Spinal cord (tissue), 10 donors: ENCODE data around the gene GGT5. TPM values are rescaled to one million over a fixed set of nuclear protein-coding genes. Genes with fewer than 3 reads are reported as not detected.
"Not testable (repeated sequence)": the region's sequence is repeated elsewhere in the genome, so short reads cannot be mapped to it uniquely, and the experiment has no call there.

ENCODE experiments used
- DNase-seq, 6 donors: peaks; one replicate each; pipeline versions ENCODE4 v3.0.0 to v3.0.0-alpha.2; 2013 to 2015; ENCODE audit warnings: low spot score in 6 of 6, low read depth in 4 of 6
- H3K27ac ChIP-seq: one replicate; pipeline ENCODE4 v1.5.1; 2013; ENCODE audit warnings: low read depth, low read length, control low read depth
- H3K27me3 ChIP-seq: one replicate; pipeline ENCODE4 v1.6.1; 2013; ENCODE audit warnings: low read length; ENCODE audit not compliant: control insufficient read depth, insufficient read depth
- H3K36me3 ChIP-seq: one replicate; pipeline ENCODE4 v1.6.1; 2013; ENCODE audit warnings: low read length; ENCODE audit not compliant: control insufficient read depth, insufficient read depth
- H3K4me1 ChIP-seq: one replicate; pipeline ENCODE4 v1.6.1; 2013; ENCODE audit warnings: low read length; ENCODE audit not compliant: control insufficient read depth, insufficient read depth
- H3K4me3 ChIP-seq: one replicate; pipeline ENCODE4 v1.5.1; 2013; ENCODE audit warnings: low read depth, low read length, control low read depth
- H3K9me3 ChIP-seq: one replicate; pipeline ENCODE4 v1.6.1; 2013; ENCODE audit warnings: low read length; ENCODE audit not compliant: control insufficient read depth, insufficient read depth
- WGBS: methylation state at CpG from one replicate; pipeline ENCODE4 v1.1.5; 2013; ENCODE audit warnings: missing lambda C conversion rate; ENCODE audit not compliant: insufficient coverage; 5-methylcytosine and 5-hydroxymethylcytosine counted together
- polyA plus RNA-seq, 2 donors: library from polyadenylated mRNA; unstranded; fragments of 120-200 nt; gene quantifications; one replicate each; pipeline ENCODE4 v1.2.1, GENCODE V29; 2013; ENCODE audit not compliant: insufficient read length in 2 of 2
- total RNA-seq, 2 donors: library from RNA; depleted of rRNA in 1 of 2; stranded (reverse); fragments of 120-200 nt in 1 of 2; fragments of >200 nt in 1 of 2; gene quantifications; one replicate each; pipeline versions ENCODE4 v1.2.3 to v1.2.4, GENCODE V29; 2013 to 2014
- donor health status: healthy.

GGT5 gene
- total and polyA plus RNA-seq, 4 donors, result 2.9 to 12.3 (median 9.4) TPM

DNA sequence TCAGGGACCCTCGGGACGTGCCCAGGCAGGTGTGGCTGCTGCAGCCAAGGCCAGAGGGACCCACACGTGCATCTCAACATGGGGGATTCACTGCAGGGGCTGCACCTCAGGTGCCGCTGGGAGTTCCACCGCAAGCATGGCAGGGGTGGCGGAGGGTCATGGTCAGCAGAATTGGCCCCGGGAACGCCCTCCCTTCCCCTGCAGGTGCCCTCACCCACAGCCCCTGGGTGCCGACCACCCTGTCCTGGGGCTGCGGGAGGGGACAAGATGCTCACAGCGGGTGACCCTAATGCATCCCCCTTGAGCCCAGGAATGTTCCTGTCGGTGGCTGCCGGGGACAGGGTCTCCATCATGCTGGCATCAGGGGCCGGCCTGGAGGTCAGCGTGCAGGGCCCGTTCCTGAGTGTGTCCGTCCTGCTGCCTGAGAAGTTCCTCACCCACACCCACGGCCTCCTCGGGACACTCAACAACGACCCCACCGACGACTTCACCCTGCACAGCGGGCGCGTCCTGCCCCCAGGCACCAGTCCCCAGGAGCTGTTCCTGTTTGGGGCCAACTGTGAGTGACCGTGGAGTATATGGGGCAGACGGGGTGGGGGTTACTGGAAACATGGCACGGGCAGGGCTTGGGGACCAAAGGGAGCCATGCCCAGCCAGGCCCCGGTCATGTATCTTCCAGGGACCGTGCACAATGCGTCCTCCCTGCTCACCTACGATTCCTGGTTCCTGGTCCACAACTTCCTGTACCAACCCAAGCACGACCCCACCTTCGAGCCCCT, 57.8 kb downstream of the GGT5 start:
- Histone ChIP-seq H3K9me3 (no peaks in the 10 kb centered on the region), H3K4me1 (peaks cover 22% of the 10 kb centered on the region), H3K36me3 (peaks cover 57% of the 10 kb centered on the region), H3K4me3 (no peak overlapping the region), H3K27me3 (no peaks in the 10 kb centered on the region), H3K27ac (no peak overlapping the region)
- DNase-seq, result no peak
- WGBS, result 89% methylated on average over 34 of the region's 34 CpGs

DNA sequence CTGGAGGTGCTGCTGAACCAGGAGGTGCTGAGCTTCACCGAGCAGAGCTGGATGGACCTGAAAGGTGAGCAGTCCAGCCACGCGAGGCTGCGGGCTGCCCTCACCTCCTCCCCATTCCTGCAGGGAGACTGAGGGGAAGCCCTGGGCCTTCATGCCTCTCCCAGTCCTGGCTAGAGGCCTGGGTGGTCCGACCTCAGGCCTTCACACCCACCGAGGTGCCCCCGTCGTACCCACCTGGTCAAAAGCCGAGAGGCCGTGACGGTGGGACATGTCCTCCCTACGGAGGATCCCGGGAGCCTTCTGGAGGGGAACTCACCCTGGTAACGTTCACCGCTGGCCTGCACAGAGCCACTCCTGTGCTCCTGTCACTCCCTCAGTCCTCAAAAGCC, 58.5 kb downstream of the GGT5 start:
- Histone ChIP-seq H3K36me3 (peaks cover 62% of the 10 kb centered on the region), H3K27ac (no peak overlapping the region), H3K27me3 (no peaks in the 10 kb centered on the region), H3K9me3 (no peaks in the 10 kb centered on the region), H3K4me1 (peaks cover 24% of the 10 kb centered on the region), H3K4me3 (no peak overlapping the region)
- DNase-seq, result no peak
- 89% methylated on average over 15 of the region's 15 CpGs for WGBS

DNA sequence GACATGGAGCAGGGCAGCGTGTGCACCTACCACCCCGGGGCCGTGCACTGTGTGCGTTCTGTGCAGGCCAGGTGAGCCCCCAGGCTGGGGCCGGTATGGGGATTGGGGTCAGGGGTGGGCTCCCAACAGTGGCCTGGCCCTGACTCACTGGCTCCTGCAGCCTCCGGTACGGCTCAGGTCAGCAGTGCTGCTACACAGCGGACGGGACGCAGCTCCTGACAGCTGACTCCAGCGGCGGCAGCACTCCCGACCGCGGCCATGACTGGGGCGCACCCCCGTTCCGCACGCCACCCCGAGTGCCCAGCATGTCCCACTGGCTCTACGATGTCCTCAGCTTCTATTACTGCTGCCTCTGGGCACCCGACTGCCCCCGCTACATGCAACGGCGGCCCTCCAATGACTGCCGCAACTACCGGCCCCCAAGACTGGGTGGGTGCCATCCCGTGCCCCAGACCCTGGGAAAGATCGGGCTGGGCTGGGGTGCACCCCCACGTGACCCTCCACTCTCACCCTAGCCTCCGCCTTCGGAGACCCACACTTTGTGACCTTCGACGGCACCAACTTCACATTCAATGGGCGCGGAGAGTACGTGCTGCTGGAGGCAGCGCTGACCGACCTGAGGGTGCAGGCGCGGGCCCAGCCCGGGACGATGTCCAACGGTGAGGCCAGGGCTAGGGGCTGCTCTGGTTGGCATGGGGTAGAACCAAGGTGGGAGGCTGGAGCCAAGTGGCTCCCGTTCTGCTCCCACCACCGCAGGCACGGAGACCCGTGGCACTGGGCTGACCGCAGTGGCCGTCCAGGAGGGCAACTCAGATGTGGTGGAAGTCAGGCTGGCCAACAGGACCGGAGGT, 59.2 kb downstream of the GGT5 start:
- H3K36me3 ChIP-seq, result peaks cover 66% of the 10 kb centered on the region
- WGBS, result 93% methylated on average over 48 of the region's 51 CpGs

DNA sequence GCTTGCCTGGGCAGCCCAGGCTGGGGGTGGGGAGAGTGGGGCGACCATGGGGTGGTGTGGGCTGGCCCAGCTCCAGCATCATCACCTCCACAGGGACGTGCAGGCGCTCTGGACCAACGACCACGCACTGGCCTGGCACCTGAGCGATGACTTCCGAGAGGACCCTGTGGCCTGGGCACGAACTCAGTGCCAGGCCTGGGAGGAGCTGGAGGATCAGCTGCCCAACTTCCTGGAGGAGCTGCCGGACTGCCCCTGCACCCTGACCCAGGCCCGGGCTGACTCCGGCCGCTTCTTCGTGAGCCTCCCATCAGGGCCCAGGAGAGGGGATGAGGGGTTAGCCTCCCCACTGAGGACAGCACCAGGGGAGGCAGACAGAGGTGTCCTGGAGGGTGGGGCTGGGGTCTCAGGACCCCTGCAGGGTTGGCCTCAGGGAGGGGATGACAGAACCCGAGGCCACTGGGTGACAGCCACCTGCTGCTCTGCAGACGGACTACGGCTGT, 59.8 kb downstream of the GGT5 start:
- no peaks in the 10 kb centered on the region for H3K27me3 ChIP-seq
- DNase-seq, result no peak
- H3K4me1 ChIP-seq, result peaks cover 20% of the 10 kb centered on the region
- H3K9me3 ChIP-seq, result no peaks in the 10 kb centered on the region
- no peak overlapping the region for H3K27ac ChIP-seq
- no peak overlapping the region for H3K4me3 ChIP-seq
- WGBS, result 90% methylated on average over 12 of the region's 16 CpGs
- H3K36me3 ChIP-seq, result peaks cover 72% of the 10 kb centered on the region

More for the DNA sequence above, 59.2 kb downstream of the GGT5 start:
- Histone ChIP-seq H3K4me1 (peaks cover 23% of the 10 kb centered on the region), H3K27ac (no peak overlapping the region), H3K9me3 (no peaks in the 10 kb centered on the region), H3K4me3 (no peak overlapping the region), H3K27me3 (no peaks in the 10 kb centered on the region)
- DNase-seq, result no peak

DNA sequence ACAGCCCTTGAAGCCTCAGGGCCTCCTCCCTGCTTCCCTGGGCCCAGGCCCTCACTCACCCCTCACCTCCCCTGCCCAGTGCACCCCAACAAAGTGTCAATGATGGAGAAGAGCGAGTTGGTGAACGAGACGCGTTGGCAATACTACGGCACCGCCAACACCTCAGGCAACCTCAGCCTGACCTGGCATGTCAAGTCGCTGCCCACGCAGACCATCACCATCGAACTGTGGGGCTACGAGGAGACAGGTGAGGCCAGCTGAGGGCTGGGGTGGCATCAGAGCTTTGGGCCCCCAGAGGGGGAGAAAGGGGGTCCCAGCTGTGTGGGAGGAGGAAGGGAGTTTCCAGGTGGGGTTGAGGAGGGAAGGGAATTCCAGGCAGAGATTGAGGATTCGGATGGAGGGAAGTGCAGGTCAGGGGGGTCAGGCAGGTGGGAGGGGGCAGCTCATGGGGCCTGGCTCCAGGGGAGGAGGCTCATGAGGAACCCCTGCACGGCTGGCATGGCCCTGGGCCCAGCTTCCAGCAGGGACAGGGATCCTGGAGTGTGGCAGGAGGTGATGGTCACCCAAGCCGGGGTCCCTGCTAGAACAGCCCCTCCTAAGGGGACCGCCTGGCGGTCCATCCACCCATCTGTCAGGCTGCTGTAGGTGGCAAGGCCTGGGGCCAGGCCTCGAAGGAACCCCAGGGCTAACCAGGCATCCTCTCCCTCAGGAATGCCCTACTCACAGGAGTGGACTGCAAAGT, 60.7 kb downstream of the GGT5 start:
- H3K4me3 ChIP-seq, result no peak overlapping the region
- DNase-seq, result no peak
- H3K36me3 ChIP-seq, result peaks cover 77% of the 10 kb centered on the region
- peaks cover 13% of the 10 kb centered on the region for H3K4me1 ChIP-seq
- H3K27ac ChIP-seq, result no peak overlapping the region
- no peaks in the 10 kb centered on the region for H3K27me3 ChIP-seq
- WGBS, result 86% methylated on average over 16 of the region's 16 CpGs
- H3K9me3 ChIP-seq, result no peaks in the 10 kb centered on the region

DNA sequence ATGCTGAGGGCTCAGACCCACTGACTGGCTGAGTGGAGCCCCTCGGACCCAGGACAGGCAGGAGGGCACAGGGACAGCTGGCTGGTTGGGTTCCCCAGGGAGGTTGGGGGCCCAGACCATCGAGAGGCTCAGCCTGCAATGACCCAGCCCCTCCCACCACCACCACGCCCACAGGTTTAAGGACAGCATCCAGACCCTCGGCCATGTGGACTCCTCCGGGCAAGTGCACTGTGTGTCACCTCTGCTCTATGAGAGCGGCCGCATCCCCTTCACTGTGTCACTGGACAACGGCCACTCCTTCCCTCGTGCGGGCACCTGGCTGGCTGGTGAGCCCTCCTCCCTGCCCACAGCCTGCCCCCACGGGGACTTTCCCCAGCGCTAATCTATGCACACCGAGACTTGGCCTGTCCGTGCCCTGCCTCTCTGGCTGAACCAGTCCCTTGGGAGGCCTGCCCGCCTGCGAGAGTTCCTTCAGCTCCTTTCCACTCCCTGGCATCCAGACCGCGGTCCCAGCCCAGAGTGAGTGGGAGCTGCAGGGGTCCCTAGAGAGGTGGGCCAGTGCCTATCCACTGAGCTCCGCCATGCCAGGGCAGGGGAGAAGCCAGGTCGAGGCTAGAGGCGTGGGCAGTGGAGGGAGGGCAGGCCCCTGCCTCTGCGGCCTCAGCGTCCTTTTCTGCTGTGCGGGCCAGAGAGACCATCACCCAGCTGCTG, 61.4 kb downstream of the GGT5 start:
- H3K36me3 ChIP-seq, result peaks cover 74% of the 10 kb centered on the region
- peaks cover 7% of the 10 kb centered on the region for H3K4me1 ChIP-seq
- H3K27me3 ChIP-seq, result no peaks in the 10 kb centered on the region
- H3K4me3 ChIP-seq, result no peak overlapping the region
- no peak for DNase-seq
- H3K9me3 ChIP-seq, result no peaks in the 10 kb centered on the region
- WGBS, result 79% methylated on average over 16 of the region's 24 CpGs
- no peak overlapping the region for H3K27ac ChIP-seq

DNA sequence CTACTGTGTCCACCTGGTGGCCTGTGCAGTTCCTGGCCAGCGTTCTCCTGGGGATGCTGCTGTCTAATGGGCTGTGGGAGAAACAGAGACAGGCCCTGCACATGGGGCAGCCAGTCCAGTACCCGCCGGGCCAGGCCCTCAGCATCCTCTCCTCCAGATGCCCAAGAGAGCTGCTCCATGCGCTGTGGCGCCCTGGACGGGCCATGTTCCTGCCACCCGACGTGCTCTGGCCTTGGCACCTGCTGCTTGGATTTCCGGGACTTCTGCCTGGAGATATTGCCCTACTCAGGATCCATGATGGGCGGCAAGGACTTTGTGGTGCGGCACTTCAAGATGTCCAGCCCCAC, 62.0 kb downstream of the GGT5 start:
- peaks cover 74% of the 10 kb centered on the region for H3K36me3 ChIP-seq
- H3K27me3 ChIP-seq, DNase-seq, H3K4me1 ChIP-seq, H3K9me3 ChIP-seq, H3K27ac ChIP-seq, H3K4me3 ChIP-seq: not testable (repeated sequence)
- 93% methylated on average over 9 of the region's 11 CpGs for WGBS

DNA sequence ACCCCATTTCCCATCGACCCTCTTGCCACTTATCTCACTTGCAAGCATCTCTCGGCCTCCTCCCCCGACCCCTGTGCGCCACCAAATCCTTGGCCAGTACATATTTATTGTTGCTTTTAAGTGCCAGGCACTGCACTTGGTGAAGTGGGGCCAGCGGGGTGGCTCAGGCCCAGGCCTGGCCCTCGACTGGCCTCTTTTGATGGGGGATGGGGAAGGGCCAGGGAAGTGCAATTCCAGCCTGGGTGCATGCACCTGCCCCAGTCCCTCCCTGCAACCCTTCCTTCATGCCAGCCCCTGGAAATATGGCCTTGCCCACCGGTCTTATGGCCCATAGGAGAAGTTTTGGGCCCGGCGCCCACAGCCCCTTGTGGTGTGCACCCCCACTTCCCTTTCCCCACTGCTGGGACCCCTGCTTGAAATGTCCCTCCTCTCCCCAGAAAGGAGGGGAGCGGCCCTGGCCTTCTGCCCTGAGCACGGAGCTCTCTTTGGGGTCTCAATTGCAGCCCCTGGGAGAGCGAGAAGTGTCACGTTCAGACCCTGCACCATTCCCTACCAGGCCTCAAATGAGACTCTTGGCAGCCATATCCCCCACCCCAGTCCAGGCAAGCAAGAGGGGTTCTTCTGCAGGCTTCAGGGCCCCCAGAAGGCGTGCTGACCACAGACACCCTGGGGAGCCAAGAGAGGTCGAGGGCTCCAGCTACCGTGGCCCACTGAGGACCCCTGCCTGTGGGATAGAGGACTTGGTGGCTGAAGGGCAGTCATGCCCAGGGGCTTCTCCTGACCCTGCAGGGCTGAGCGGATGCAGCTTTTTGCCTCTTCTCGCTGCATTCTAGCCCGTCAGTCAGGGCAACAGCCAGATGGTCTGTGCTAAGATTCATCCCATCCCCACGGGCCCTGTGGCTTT, 62.6 kb downstream of the GGT5 start:
- H3K27ac ChIP-seq, result no peak overlapping the region
- no peaks in the 10 kb centered on the region for H3K9me3 ChIP-seq
- DNase-seq, result no peak
- WGBS, result 57% methylated on average over 11 of the region's 20 CpGs
- no peak overlapping the region for H3K4me3 ChIP-seq
- H3K4me1 ChIP-seq, result peaks cover 10% of the 10 kb centered on the region
- no peaks in the 10 kb centered on the region for H3K27me3 ChIP-seq
- H3K36me3 ChIP-seq, result peaks cover 73% of the 10 kb centered on the region
